Thyroid gland (tissue), 4 donors: Measurements from ENCODE around the gene ZNF197. TPM values are rescaled to one million over a fixed set of nuclear protein-coding genes. Genes with fewer than 3 reads are reported as not detected.

ENCODE experiments used
- DNase-seq, 2 donors: peaks; one replicate each; pipeline ENCODE4 v3.0.0-alpha.2; 2019
- H3K27ac ChIP-seq, 3 donors: fragments of 200-600 bp; sonication (generic); 1 replicate in 2 of 3; 2 replicates in 1 of 3; pipeline ENCODE4 v1.5.1; 2016 to 2019; ENCODE audit warnings: mild to moderate bottlenecking in 1 of 3, moderate library complexity in 1 of 3
- H3K27me3 ChIP-seq: fragments of 200-600 bp; sonication (generic); one replicate; pipeline ENCODE4 v1.5.1; 2019
- H3K36me3 ChIP-seq, 2 donors: fragments of 200-600 bp; sonication (generic); one replicate each; pipeline ENCODE4 v1.5.1; 2016 to 2019
- H3K4me1 ChIP-seq, 2 donors: fragments of 200-600 bp; sonication (generic); one replicate each; pipeline ENCODE4 v1.5.1; 2017 to 2019
- H3K4me3 ChIP-seq, 3 donors: fragments of 200-600 bp; sonication (generic); replicated peaks in 1 of 3; 1 replicate in 2 of 3; 2 replicates in 1 of 3; pipeline ENCODE4 v1.5.1; 2016; ENCODE audit warnings: mild to moderate bottlenecking in 1 of 3
- H3K9me3 ChIP-seq: fragments of 200-600 bp; sonication (generic); one replicate; pipeline ENCODE4 v1.5.1; 2017
- POLR2A ChIP-seq, 2 donors: fragments of 450-650 bp; IDR thresholded peaks; one replicate each; pipeline ENCODE4 v1.6.1; 2017; ENCODE audit warnings: antibody characterized with exemption in 2 of 2, mild to moderate bottlenecking in 2 of 2, moderate library complexity in 1 of 2
- WGBS, 2 donors: methylation state at CpG; one replicate each; pipeline ENCODE4 v1.1.5; 2017; 5-methylcytosine and 5-hydroxymethylcytosine counted together
- intact Hi-C: fragments of 100-400 bp; cut with DNase I; formaldehyde crosslinking; loops from one replicate; pipeline ENCODE4 v1.15.1; 2023
- total RNA-seq, 4 donors: library from RNA; depleted of rRNA; stranded (reverse); fragments of >200 nt; gene quantifications; one replicate each; pipeline ENCODE4 v1.2.3, GENCODE V29; 2016
- TF ChIP-seq, protein P1 (sequence below), 6 experiments: fragments of 200-600 bp in 3 of 6; fragments of 450-650 bp in 3 of 6; sonication (generic) in 3 of 6; IDR thresholded peaks; one replicate each; pipeline ENCODE4 v1.5.1; 2016 to 2019; ENCODE audit warnings: antibody characterized with exemption in 6 of 6, mild to moderate bottlenecking in 2 of 6, inconsistent platforms in 1 of 6, moderate library complexity in 1 of 6

Gene ZNF197
- total RNA-seq, 4 donors from 2014 or later = 17.4 to 39.2 (median 26.9) TPM

- no peaks in the 10 kb centered on the region for H3K27me3 ChIP-seq
- no peak for DNase-seq
- peaks cover 0 to 3% of the 10 kb centered on the region in 2 donors for H3K4me1 ChIP-seq
- intact Hi-C loops = no loop called here
- TF ChIP-seq, protein P1, sequence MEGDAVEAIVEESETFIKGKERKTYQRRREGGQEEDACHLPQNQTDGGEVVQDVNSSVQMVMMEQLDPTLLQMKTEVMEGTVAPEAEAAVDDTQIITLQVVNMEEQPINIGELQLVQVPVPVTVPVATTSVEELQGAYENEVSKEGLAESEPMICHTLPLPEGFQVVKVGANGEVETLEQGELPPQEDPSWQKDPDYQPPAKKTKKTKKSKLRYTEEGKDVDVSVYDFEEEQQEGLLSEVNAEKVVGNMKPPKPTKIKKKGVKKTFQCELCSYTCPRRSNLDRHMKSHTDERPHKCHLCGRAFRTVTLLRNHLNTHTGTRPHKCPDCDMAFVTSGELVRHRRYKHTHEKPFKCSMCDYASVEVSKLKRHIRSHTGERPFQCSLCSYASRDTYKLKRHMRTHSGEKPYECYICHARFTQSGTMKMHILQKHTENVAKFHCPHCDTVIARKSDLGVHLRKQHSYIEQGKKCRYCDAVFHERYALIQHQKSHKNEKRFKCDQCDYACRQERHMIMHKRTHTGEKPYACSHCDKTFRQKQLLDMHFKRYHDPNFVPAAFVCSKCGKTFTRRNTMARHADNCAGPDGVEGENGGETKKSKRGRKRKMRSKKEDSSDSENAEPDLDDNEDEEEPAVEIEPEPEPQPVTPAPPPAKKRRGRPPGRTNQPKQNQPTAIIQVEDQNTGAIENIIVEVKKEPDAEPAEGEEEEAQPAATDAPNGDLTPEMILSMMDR (IDR thresholded peaks at IDR 0.05) = no peak
- TF ChIP-seq POLR2A (IDR thresholded peaks at IDR 0.05) = no peak
- H3K36me3 ChIP-seq = peaks cover 25 to 38% of the 10 kb centered on the region in 2 donors
- 97 to 98% methylated on average over 3 of the region's 3 CpGs for WGBS, 2 donors
- no peak overlapping the region for H3K27ac ChIP-seq
- no peak overlapping the region for H3K4me3 ChIP-seq
- no peaks in the 10 kb centered on the region for H3K9me3 ChIP-seq
Observed at GRCh38 chr3:44632193-44632592, 7.4 kb downstream of the ZNF197 start.

GRCh38 chr3:44642337-44642736 is 17.5 kb downstream of the ZNF197 start:
- Histone ChIP-seq H3K4me1 (no peaks in the 10 kb centered on the region), H3K27ac (no peak overlapping the region), H3K9me3 (no peaks in the 10 kb centered on the region), H3K36me3 (peaks cover 31% of the 10 kb centered on the region in 2 donors), H3K27me3 (no peaks in the 10 kb centered on the region), H3K4me3 (no peak overlapping the region)
- TF ChIP-seq, protein P1 (IDR thresholded peaks at IDR 0.05) = no peak
- TF ChIP-seq POLR2A (IDR thresholded peaks at IDR 0.05) = no peak
- intact Hi-C loops = no loop called here
- WGBS, 2 donors = 98% methylated on average over 4 of the region's 4 CpGs
- no peak for DNase-seq

DNA sequence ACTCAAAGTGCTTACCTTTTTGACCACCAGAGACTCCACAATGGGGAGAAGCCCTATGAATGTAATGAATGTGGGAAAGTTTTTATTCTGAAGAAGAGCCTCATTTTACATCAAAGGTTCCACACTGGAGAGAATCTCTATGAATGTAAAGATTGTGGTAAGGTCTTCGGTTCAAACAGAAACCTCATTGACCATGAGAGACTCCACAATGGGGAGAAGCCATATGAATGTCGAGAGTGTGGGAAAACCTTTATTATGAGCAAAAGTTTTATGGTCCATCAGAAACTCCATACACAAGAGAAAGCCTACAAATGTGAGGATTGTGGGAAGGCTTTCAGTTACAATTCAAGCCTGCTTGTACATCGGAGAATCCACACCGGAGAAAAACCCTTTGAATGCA is 18.2 kb downstream of the ZNF197 start:
- TF ChIP-seq, protein P1 (IDR thresholded peaks at IDR 0.05) = no peak
- no peak for TF ChIP-seq POLR2A (IDR thresholded peaks at IDR 0.05)
- peaks cover 31% of the 10 kb centered on the region in 2 donors for H3K36me3 ChIP-seq
- H3K9me3 ChIP-seq = no peaks in the 10 kb centered on the region
- H3K4me1 ChIP-seq = no peaks in the 10 kb centered on the region
- no peak overlapping the region for H3K27ac ChIP-seq
- H3K4me3 ChIP-seq = no peak overlapping the region
- intact Hi-C loops = no loop called here
- no peaks in the 10 kb centered on the region for H3K27me3 ChIP-seq
- no peak for DNase-seq
- WGBS, 2 donors = 96% methylated on average over 4 of the region's 4 CpGs

- WGBS, 2 donors = 91 to 94% methylated on average over 1 of the region's 1 CpG
- Histone ChIP-seq H3K36me3 (peaks cover 13 to 14% of the 10 kb centered on the region in 2 donors), H3K9me3 (no peaks in the 10 kb centered on the region), H3K27me3 (no peaks in the 10 kb centered on the region), H3K27ac (no peak overlapping the region), H3K4me1 (peaks cover 3 to 6% of the 10 kb centered on the region in 2 donors), H3K4me3 (no peak overlapping the region)
- DNase-seq = no peak
- TF ChIP-seq POLR2A (IDR thresholded peaks at IDR 0.05) = no peak
- TF ChIP-seq, protein P1 (IDR thresholded peaks at IDR 0.05) = no peak
- intact Hi-C loops = no loop called here
Observed at GRCh38 chr3:44647771-44648170, 22.9 kb downstream of the ZNF197 start.

- Histone ChIP-seq H3K36me3 (peaks cover 16 to 17% of the 10 kb centered on the region in 2 donors), H3K9me3 (no peaks in the 10 kb centered on the region), H3K27me3 (no peaks in the 10 kb centered on the region), H3K4me3 (peak within 1 kb of the TSS; percentile 27 to 69 (median 36)), H3K27ac (peak within 1 kb of the TSS in 2 of 3 donors; percentile 22 to 65), H3K4me1 (peaks cover 3 to 6% of the 10 kb centered on the region in 2 donors)
- WGBS, 2 donors = 1 to 2% methylated on average over 27 to 37 of the region's 37 CpGs
- intact Hi-C loops = no loop called here
- peak; percentile 72 to 75 for DNase-seq
- TF ChIP-seq POLR2A (IDR thresholded peaks at IDR 0.05) = no peak
- TF ChIP-seq, protein P1 (IDR thresholded peaks at IDR 0.05) = no peak
Observed at GRCh38 chr3:44648564-44649229, 23.9 kb downstream of the ZNF197 start, which contains the start of gene ZNF35. Gene ZNF35 (plus strand): TSS chr3:44648732. CDS start chr3:44651068, 2,336 bp downstream.
